Cardiac muscle cell (in vitro differentiated cells and primary cell): ENCODE results near the gene ZNF362. TPM values are rescaled to one million over a fixed set of nuclear protein-coding genes. Genes with fewer than 3 reads are reported as not detected.
A peak's percentile ranks its signal among the peaks of the same experiment; 100 is the strongest.

Source experiments
- DNase-seq, 2 donors: peaks; one replicate each; pipeline versions ENCODE4 v3.0.0 to v3.0.0-alpha.2; 2010 to 2017; ENCODE audit warnings: low read depth in 1 of 2, low spot score in 1 of 2
- H3K27ac ChIP-seq: fragments of 200-600 bp; sonication (generic); 2 replicates; pipeline ENCODE4 v1.5.1; 2016
- H3K27me3 ChIP-seq: fragments of 200-600 bp; sonication (generic); 2 replicates; pipeline ENCODE4 v1.6.0; 2016; ENCODE audit warnings: control low read depth
- H3K36me3 ChIP-seq: fragments of 200-600 bp; sonication (generic); 2 replicates; pipeline ENCODE4 v1.5.1; 2016; ENCODE audit warnings: control low read depth
- H3K4me1 ChIP-seq: fragments of 200-600 bp; sonication (generic); 2 replicates; pipeline ENCODE4 v1.8.1; 2017; ENCODE audit warnings: low read depth, mild to moderate bottlenecking, mixed run types
- H3K4me3 ChIP-seq: fragments of 200-600 bp; sonication (generic); 2 replicates; pipeline ENCODE4 v1.5.1; 2016; ENCODE audit warnings: mild to moderate bottlenecking
- H3K9me3 ChIP-seq: fragments of 200-600 bp; sonication (generic); 2 replicates; pipeline ENCODE4 v1.5.1; 2017; ENCODE audit warnings: low read depth, mild to moderate bottlenecking, control low read depth
- polyA plus RNA-seq: library from polyadenylated mRNA; unstranded; fragments of >200 nt; fragmentation: Nextera tagmentation; extraction: Ambion mirVana; gene quantifications from 2 replicates; pipeline ENCODE4 v1.2.1, GENCODE V29; 2016
- total RNA-seq: library from RNA; depleted of rRNA; stranded (reverse); fragments of >200 nt; gene quantifications from 2 replicates; pipeline ENCODE4 v1.2.3, GENCODE V29; 2016
- TF ChIP-seq, protein P1 (sequence below): IDR thresholded peaks from 2 replicates; pipeline ENCODE4 v1.5.1; 2012; ENCODE audit warnings: low read depth, mild to moderate bottlenecking, low read length

The ZNF362 gene
- total and polyA plus RNA-seq, 2 experiments from 2014 or later = 57.9 to 77.5 TPM

DNA sequence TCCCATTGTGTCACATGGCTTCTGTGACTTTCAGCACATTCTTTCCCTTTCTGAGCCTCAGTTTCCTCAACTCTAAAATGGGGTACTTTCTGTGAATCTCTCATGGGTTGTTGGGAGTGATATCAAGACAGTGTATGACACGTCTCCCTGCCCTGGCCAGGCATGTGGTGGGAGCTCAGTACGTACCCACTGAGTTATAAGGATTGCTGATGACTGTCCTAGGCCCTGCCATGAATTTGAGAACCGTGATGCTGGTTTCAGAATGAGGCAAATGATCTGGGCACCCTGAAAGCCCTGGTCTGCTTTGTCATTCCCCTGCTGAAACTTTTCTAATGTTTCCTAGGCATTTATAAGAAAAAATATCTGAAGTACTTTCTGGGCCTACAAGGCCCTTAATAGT, 3.6 kb downstream of the ZNF362 start:
- no peak overlapping the region for H3K4me3 ChIP-seq
- TF ChIP-seq, protein P1, sequence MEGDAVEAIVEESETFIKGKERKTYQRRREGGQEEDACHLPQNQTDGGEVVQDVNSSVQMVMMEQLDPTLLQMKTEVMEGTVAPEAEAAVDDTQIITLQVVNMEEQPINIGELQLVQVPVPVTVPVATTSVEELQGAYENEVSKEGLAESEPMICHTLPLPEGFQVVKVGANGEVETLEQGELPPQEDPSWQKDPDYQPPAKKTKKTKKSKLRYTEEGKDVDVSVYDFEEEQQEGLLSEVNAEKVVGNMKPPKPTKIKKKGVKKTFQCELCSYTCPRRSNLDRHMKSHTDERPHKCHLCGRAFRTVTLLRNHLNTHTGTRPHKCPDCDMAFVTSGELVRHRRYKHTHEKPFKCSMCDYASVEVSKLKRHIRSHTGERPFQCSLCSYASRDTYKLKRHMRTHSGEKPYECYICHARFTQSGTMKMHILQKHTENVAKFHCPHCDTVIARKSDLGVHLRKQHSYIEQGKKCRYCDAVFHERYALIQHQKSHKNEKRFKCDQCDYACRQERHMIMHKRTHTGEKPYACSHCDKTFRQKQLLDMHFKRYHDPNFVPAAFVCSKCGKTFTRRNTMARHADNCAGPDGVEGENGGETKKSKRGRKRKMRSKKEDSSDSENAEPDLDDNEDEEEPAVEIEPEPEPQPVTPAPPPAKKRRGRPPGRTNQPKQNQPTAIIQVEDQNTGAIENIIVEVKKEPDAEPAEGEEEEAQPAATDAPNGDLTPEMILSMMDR = no peak

DNA sequence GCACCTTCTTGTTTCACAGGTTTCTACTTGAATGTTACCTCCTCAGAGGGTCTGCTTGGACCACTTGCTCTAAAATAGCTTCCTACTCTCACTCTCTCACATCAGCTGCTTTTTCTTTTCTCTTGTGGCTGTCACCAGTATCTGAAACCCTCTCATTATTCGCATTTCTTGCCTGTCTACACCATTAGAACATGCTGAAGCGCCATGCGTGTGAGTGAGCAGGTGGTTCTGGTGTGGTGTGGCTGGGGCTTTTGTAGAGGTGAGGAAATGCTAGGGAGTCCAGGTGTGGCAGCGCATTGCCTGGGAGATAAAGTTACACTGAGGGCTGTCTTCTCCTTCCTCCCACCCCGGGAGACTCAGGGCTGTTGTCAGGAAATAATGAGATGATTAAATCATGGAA, 4.1 kb downstream of the ZNF362 start:
- Histone ChIP-seq H3K36me3 (no peaks in the 10 kb centered on the region), H3K4me1 (peaks cover 28% of the 10 kb centered on the region), H3K9me3 (no peaks in the 10 kb centered on the region), H3K4me3 (no peak overlapping the region), H3K27me3 (no peaks in the 10 kb centered on the region), H3K27ac (no peak overlapping the region)
- TF ChIP-seq, protein P1 = no peak
- no peak for DNase-seq

More for the DNA sequence above, 3.6 kb downstream of the ZNF362 start:
- no peaks in the 10 kb centered on the region for H3K27me3 ChIP-seq
- no peaks in the 10 kb centered on the region for H3K36me3 ChIP-seq
- no peak overlapping the region for H3K27ac ChIP-seq
- H3K4me1 ChIP-seq = peaks cover 28% of the 10 kb centered on the region
- no peaks in the 10 kb centered on the region for H3K9me3 ChIP-seq
- no peak for DNase-seq

DNA sequence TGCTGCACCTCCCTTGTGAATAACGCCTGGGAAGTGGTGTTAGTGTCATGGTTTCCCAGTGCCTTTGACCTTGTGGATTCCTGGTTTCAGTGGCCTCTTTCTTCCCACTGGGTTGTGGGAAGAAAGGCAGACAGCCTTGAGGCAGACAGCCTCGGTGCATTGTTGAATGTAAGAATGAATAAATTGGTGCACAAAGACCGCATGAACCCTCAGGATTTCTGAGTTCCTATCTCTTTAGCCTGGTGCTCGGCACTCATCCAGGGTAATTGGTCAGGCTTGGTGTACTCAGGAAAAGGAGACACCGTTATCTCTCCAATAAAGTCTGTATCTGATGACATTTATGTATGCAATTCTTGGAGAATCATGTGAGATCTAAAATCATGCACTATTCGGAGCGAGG, 5.1 kb downstream of the ZNF362 start:
- Histone ChIP-seq H3K27me3 (no peaks in the 10 kb centered on the region), H3K36me3 (no peaks in the 10 kb centered on the region), H3K9me3 (no peaks in the 10 kb centered on the region), H3K4me1 (peaks cover 28% of the 10 kb centered on the region), H3K27ac (peak overlapping the region; percentile 20), H3K4me3 (no peak overlapping the region)
- TF ChIP-seq, protein P1 = no peak
- DNase-seq = no peak

DNA sequence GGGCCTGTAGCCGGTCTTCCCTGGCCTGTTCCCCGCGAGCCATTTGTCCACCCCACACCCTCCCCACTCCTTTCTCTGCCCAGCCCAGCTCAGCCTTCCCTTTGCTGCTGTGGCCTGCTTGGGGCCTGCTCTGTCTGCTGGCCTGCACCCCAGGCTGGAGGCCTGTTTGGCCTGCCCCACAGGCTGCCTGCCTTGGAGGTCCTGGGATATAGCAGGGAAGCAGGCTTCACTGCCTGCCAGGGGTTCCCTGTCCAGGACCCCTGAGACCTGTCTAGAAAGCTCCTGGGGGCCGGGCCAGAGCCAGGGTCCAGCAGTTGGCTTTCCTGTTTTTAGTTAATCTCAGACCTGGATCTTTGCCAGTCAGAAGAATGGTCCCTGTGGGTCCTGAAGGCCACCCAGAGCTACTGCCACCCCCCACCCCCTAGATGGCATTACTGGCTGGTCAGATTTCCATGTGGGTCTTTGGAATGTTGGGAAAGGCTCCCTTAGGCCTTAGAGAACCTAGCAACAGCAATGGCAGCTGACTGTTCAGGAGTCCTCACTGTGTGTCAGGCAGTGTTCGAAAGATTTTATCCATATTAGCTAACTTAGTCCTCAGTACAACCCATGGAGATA, 7.7 kb downstream of the ZNF362 start:
- Histone ChIP-seq H3K4me3 (no peak overlapping the region), H3K27ac (no peak overlapping the region), H3K36me3 (no peaks in the 10 kb centered on the region), H3K27me3 (no peaks in the 10 kb centered on the region), H3K9me3 (no peaks in the 10 kb centered on the region), H3K4me1 (peaks cover 14% of the 10 kb centered on the region)
- DNase-seq = no peak
- TF ChIP-seq, protein P1 = no peak

DNA sequence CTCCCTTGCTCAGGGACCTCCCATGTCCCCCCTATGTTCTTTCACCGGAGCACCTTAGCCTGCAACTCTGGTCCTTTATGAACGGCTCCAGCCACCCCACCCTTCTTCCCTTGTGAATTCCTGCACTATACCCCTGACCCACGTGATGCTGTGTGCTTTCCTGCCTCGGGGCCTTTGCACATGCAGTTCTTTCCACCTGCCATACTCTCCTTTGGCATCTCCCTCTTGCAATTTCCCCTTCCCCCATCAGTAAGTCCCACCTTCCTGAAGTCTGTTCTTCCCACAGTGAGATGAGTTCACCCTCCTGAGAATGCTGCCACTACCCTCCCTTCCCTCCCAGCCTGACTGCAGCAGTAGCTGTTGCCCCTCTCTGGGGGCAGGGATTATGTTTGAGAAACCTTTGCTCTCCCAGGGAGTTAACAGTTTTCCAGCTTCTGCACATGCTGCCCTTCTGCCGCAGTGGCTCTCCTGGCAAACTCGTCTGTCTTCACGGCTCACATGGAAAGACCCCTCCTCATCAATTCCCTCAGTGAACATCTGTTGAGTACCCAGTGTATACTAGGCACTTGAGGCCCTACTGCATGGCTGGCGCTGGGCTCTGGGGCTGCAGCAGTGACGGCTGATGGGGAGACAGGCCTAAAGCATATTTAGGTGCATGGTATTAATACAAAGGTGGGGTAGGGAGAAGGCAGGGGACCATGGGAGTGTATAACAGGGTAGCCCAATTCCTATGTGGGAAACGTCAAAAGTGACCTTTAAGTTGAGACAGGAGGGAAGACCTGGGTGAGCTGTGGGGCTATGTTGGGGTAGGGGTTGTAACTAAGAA, 9.7 kb downstream of the ZNF362 start:
- H3K4me1 ChIP-seq = peaks cover 4% of the 10 kb centered on the region
- H3K27me3 ChIP-seq = no peaks in the 10 kb centered on the region
- TF ChIP-seq, protein P1 = no peak
- H3K27ac ChIP-seq = no peak overlapping the region
- H3K4me3 ChIP-seq = no peak overlapping the region
- no peak for DNase-seq
- no peaks in the 10 kb centered on the region for H3K9me3 ChIP-seq
- H3K36me3 ChIP-seq = peaks cover 5% of the 10 kb centered on the region
